NCI-H2107 treated with DMSO at 0.1 percent for 48 hours (cell line): ENCODE data around the gene TAAR2.
"Not testable (repeated sequence)": the region's sequence is repeated elsewhere in the genome, so short reads cannot be mapped to it uniquely, and the experiment has no call there.

Source experiments
- DNase-seq: peaks from one replicate; lab custom pipeline; 2025; ENCODE audit not compliant: unreplicated experiment; lab: John Stamatoyannopoulos, UW

The TAAR2 gene

DNA sequence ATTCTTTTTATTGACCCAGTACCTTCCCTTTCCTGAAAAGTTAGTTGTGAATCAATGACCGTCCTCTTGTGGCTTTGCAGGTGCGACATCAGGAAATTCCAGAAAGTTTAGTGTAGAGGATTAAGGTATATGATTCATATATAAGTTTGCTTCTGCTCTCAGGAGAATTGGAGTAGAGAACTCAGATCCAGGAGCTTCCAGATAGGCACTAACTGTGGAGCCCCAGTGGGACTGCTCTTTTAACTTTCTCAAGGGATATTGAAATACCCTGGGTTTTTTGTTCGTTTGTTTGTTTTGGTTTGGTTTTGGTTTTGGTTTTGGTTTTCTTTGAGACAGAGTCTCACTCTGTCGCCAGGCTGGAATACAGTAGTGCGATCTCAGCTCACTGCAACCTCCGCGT lies 9.5 kb downstream of the TAAR2 start:
- peak; percentile 20 for DNase-seq

- DNase-seq: no peak
Measured at GRCh38 chr6:132612449-132613108, 11.5 kb downstream of the TAAR2 start.

GRCh38 chr6:132611616-132612015 lies 12.5 kb downstream of the TAAR2 start:
- no peak for DNase-seq

- DNase-seq: no peak
Measured at GRCh38 chr6:132607544-132608233, 16.4 kb downstream of the TAAR2 start.

GRCh38 chr6:132604635-132605152 lies 19.4 kb downstream of the TAAR2 start:
- DNase-seq: no peak

DNA sequence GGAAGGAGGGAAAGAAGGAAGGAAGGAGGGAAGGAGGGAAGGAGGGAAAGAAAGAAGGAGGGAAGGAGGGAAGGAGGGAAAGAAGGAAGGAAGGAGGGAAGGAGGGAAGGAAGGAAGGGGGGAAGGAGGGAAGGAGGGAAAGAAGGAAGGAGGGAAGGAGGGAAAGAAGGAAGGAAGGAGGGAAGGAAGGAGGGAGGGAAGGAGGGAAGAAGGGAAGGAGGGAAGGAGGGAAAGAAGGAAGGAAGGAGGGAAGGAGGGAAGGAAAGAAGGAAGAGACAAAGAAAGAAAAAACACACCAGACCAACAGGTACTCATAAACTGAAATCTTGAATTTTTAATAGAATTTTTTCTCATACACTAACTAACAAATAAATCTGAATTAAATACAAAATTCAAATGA lies 23.2 kb downstream of the TAAR2 start:
- not testable (repeated sequence) for DNase-seq

DNA sequence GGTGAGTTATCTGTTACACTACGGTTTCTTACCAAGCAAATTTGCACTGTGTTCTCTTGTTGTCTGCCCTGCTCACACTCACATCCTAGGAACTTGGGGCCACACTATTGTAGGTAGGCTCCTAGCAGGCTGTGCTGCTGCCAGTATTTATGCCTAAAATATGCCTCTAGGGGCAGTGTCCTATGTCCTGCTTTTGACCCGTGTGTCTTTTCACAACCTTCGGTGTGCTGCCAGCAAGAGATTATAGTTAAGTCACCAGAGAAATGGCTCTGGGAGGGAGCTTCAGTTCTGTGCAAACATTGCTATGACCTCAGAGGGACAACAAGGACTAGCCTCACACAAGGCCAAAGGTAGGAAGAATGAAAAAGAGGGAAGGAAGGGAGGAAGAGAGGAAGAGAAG lies 25.6 kb downstream of the TAAR2 start:
- DNase-seq: no peak

- no peak for DNase-seq
Measured at GRCh38 chr6:132596201-132596600, 27.9 kb downstream of the TAAR2 start.

DNA sequence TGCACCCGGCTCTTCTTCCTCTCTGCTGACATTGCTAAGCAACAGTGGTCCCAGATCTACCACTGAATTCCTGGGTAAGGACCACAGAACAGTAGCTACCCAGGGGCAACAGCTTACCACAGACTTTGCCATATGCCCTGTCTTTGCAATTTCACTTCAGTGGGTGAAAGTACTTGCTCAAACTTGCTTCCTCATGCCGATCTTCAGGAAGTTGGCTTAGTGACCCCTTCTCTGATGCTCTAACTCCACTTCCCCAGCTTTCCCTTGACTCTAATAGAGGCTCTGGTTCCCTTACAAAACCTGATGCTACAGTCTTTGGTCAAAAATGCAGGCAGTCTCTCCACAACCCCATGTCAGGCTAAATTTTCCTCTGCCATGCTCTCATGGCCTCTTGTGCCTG lies 31.2 kb downstream of the TAAR2 start:
- no peak for DNase-seq

DNA sequence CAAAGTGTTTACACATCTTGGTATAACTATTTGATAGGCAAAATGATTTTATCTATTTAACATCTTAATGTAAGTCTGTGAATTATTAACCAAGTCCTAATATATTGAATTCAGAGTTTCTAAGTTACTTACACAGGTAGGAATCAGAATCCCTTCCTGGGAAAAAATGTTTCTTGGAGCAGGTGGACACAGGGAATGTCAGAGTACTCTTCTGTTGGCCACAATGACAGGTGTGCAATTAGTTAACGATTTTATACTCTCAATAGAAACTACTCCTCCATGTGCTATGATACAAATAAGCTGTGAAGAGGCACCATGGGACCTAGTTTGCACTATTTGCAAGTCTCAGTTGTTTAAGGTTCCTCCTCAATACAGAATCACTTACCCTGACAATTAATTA lies 33.7 kb downstream of the TAAR2 start:
- peak; percentile 88 for DNase-seq

- no peak for DNase-seq
Measured at GRCh38 chr6:132589454-132589853, 34.6 kb downstream of the TAAR2 start, which contains the start of gene TAAR5. TSS of gene TAAR5 (minus strand) at chr6:132589741. CDS start at chr6:132589686, 55 bp downstream.

DNA sequence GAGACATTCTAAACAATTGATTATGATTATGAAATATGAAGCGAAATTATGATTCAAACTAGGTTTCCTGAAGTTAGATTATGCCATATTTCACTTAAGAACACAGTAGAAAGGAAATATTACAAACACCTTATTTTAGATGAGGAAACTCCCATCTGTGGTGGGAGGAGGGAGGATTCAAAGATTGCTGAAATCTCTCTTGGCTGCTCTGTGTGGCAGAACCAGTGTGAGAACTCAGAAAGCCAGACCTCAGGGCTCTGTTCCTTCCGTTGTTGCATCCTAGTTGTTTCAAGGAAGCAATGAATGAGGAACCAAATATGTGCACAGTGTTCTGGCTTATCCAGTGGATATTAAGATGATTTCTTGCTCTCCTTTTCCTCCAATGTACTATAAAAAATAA lies 36.7 kb downstream of the TAAR2 start:
- DNase-seq: no peak

DNA sequence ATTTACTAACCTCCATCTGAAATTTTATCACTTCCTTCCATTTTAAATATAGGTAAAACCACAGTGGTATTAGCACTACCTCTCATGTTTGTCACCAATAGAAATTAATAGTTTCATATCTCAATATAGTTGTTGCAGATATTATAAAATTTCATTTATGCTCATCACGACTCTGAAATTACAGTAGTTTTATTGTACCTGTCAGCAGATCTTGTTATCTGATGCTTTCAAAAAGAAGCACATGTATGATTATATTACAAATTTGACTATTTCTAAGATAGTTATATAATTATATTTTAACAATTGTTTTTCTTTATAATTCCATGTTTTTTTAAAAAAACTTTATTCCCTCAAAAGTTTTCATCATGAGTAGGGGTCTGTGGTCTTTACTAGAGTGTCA lies 39.4 kb downstream of the TAAR2 start:
- no peak for DNase-seq

DNA sequence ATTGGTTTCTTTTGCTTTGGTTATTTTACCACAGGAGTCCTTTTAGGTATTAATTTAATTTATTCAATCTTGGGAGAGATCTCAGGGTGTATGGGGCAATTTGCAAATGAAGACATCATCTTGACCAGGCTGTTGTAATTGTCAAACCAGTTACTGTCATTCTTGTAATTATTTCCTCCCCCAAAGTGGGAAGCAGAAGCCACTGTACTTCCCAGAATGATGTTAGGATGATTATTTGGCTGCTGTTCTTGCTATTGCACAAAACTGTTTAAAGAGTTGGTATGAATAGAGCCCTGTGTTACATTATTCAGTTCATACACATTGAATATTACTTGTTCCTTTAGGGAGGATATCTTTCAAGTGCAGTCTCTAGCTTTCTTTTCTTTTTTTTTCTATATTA lies 52.3 kb downstream of the TAAR2 start:
- DNase-seq: no peak

- no peak for DNase-seq
Measured at GRCh38 chr6:132570221-132570777, 53.8 kb downstream of the TAAR2 start, which contains the start of gene TAAR6. TSS of gene TAAR6 (plus strand) at chr6:132570322. CDS start at chr6:132570322, 0 bp downstream.

GRCh38 chr6:132569170-132569569 lies 54.9 kb downstream of the TAAR2 start:
- DNase-seq: no peak

- DNase-seq: no peak
Measured at GRCh38 chr6:132568611-132569010, 55.5 kb downstream of the TAAR2 start.

DNA sequence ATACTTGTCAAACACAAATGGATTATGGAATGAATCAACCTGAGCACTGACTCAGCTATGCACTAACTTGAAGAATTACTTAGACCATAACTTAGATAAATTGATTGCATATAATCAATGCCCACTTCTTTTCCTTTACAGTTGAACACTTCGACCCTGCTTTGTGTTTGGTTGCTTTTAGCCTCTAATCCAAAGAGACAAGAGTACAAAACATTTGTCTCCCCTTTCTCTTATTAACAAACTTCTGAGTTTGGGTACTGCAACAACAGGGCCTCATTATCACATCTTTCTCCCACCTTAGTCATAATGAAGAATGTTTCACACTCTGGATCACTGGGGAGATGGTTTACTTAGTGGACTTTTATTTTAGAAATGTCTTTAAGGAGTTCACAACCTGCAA lies 56.5 kb downstream of the TAAR2 start:
- no peak for DNase-seq
